ENCODE measurements around the gene VTCN1.

VTCN1 gene

GRCh38 chr1:117117697-117118096, 93.0 kb downstream of the VTCN1 start:
- TF ChIP-seq RARB (CRISPR knock-in tag; IDR thresholded peaks at IDR 0.05) (no peak), PATZ1 (CRISPR knock-in tag; IDR thresholded peaks at IDR 0.05; ENCODE audit: borderline replicate concordance) (no peak), TSHZ2 (CRISPR knock-in tag; IDR thresholded peaks at IDR 0.05) (no peak), OSR1 (CRISPR knock-in tag; IDR thresholded peaks at IDR 0.05) (no peak), POU6F1 (CRISPR knock-in tag; IDR thresholded peaks at IDR 0.05; ENCODE audit: borderline replicate concordance, low read depth) (no peak), PPARA (CRISPR knock-in tag; IDR thresholded peaks at IDR 0.05; ENCODE audit: borderline replicate concordance) (no peak), ZFP3 (CRISPR knock-in tag; IDR thresholded peaks at IDR 0.05) (no peak)

GRCh38 chr1:117116784-117117130, 94.0 kb downstream of the VTCN1 start:
- no peak for ATAC-seq
- no peak for TF ChIP-seq ESRRG (CRISPR knock-in tag; IDR thresholded peaks at IDR 0.05)
- TF ChIP-seq SNAI2 (CRISPR knock-in tag; IDR thresholded peaks at IDR 0.05): no peak
- TF ChIP-seq TOX (CRISPR knock-in tag; IDR thresholded peaks at IDR 0.05; ENCODE audit: borderline replicate concordance): no peak
- TF ChIP-seq PATZ1 (CRISPR knock-in tag; IDR thresholded peaks at IDR 0.05; ENCODE audit: borderline replicate concordance): no peak
- no peak for TF ChIP-seq PPARA (CRISPR knock-in tag; IDR thresholded peaks at IDR 0.05; ENCODE audit: borderline replicate concordance)
- TF ChIP-seq POU6F1 (CRISPR knock-in tag; IDR thresholded peaks at IDR 0.05; ENCODE audit: borderline replicate concordance, low read depth): no peak
- no peak for TF ChIP-seq ZC3H10 (CRISPR knock-in tag; IDR thresholded peaks at IDR 0.05)
- no peak for TF ChIP-seq ZNF8 (CRISPR knock-in tag; IDR thresholded peaks at IDR 0.05)
- TF ChIP-seq OSR1 (CRISPR knock-in tag; IDR thresholded peaks at IDR 0.05): no peak
- no peak for TF ChIP-seq CSDC2 (CRISPR knock-in tag; IDR thresholded peaks at IDR 0.05)
- TF ChIP-seq ZNF565 (CRISPR knock-in tag; conservative IDR thresholded peaks at IDR 0.05; ENCODE audit: low read depth): no peak
- no peak for TF ChIP-seq ISL1 (CRISPR knock-in tag; IDR thresholded peaks at IDR 0.05)

More at GRCh38 chr1:117117697-117118096, 93.0 kb downstream of the VTCN1 start:
- ATAC-seq: no peak

- ATAC-seq: no peak
- TF ChIP-seq RARB (CRISPR knock-in tag; IDR thresholded peaks at IDR 0.05): no peak
- no peak for TF ChIP-seq ZC3H10 (CRISPR knock-in tag; IDR thresholded peaks at IDR 0.05)
- no peak for TF ChIP-seq ARNTL (CRISPR knock-in tag; IDR thresholded peaks at IDR 0.05; ENCODE audit: borderline replicate concordance, low read depth)
- no peak for TF ChIP-seq ISL1 (CRISPR knock-in tag; IDR thresholded peaks at IDR 0.05)
- TF ChIP-seq PPARA (CRISPR knock-in tag; IDR thresholded peaks at IDR 0.05; ENCODE audit: borderline replicate concordance): no peak
- no peak for TF ChIP-seq TSHZ2 (CRISPR knock-in tag; IDR thresholded peaks at IDR 0.05)
- TF ChIP-seq ZNF565 (CRISPR knock-in tag; conservative IDR thresholded peaks at IDR 0.05; ENCODE audit: low read depth): no peak
- TF ChIP-seq POU6F1 (CRISPR knock-in tag; IDR thresholded peaks at IDR 0.05; ENCODE audit: borderline replicate concordance, low read depth): no peak
- no peak for TF ChIP-seq ZFP3 (CRISPR knock-in tag; IDR thresholded peaks at IDR 0.05)
- no peak for TF ChIP-seq CREB5 (CRISPR knock-in tag; IDR thresholded peaks at IDR 0.05; ENCODE audit: low read depth)
- no peak for TF ChIP-seq ZFP30 (CRISPR knock-in tag; IDR thresholded peaks at IDR 0.05)
- no peak for TF ChIP-seq TOX (CRISPR knock-in tag; IDR thresholded peaks at IDR 0.05; ENCODE audit: borderline replicate concordance)
- TF ChIP-seq SNAI2 (CRISPR knock-in tag; IDR thresholded peaks at IDR 0.05): no peak
- no peak for TF ChIP-seq OSR1 (CRISPR knock-in tag; IDR thresholded peaks at IDR 0.05)
- TF ChIP-seq BACH2 (CRISPR knock-in tag; IDR thresholded peaks at IDR 0.05; ENCODE audit: borderline replicate concordance): no peak
Measured at GRCh38 chr1:117116090-117116783, 94.5 kb downstream of the VTCN1 start.
